Neural cell (in vitro differentiated cells): Measurements from ENCODE around the gene SYP. TPM values are rescaled to one million over a fixed set of nuclear protein-coding genes. Genes with fewer than 3 reads are reported as not detected.

ENCODE experiments used
- H2AFZ ChIP-seq: fragments of 200-600, 300-800 bp; sonication (generic), shearing (Covaris generic); 2 replicates; pipeline ENCODE4 v1.6.0; 2014; ENCODE audit warnings: low read depth, mild to moderate bottlenecking, antibody characterized with exemption, low read length, moderate library complexity
- H3F3A ChIP-seq: fragments of 200-600 bp; shearing (Covaris generic); 2 replicates; pipeline ENCODE4 v1.6.1; 2016; ENCODE audit warnings: mild to moderate bottlenecking, moderate library complexity, mixed read lengths, antibody characterized with exemption, low read length; ENCODE audit not compliant: insufficient read depth, poor library complexity, severe bottlenecking
- H3K27ac ChIP-seq: fragments of 200-600, 300-800 bp; sonication (generic), shearing (Covaris generic); 2 replicates; pipeline ENCODE4 v1.5.1; 2014; ENCODE audit warnings: mild to moderate bottlenecking, low read length, moderate library complexity
- H3K27me3 ChIP-seq: fragments of 300-800, 200-600 bp; sonication (generic), shearing (Covaris generic); 2 replicates; pipeline ENCODE4 v1.6.0; 2014; ENCODE audit warnings: mild to moderate bottlenecking, low read depth, low read length, moderate library complexity; ENCODE audit not compliant: insufficient read depth
- H3K36me3 ChIP-seq: fragments of 300-800, 200-600 bp; sonication (generic), shearing (Covaris generic); 2 replicates; pipeline ENCODE4 v1.5.1; 2014; ENCODE audit warnings: mild to moderate bottlenecking, antibody characterized with exemption, low read length, moderate library complexity; ENCODE audit not compliant: insufficient read depth
- H3K4me2 ChIP-seq: fragments of 300-800, 200-600 bp; sonication (generic), shearing (Covaris generic); 2 replicates; pipeline ENCODE4 v1.6.0; 2014; ENCODE audit warnings: mild to moderate bottlenecking, low read length
- H3K4me3 ChIP-seq: fragments of 300-800, 200-600 bp; sonication (generic), shearing (Covaris generic); 2 replicates; pipeline ENCODE4 v1.5.1; 2014; ENCODE audit warnings: mild to moderate bottlenecking, low read length, moderate library complexity
- H3K79me2 ChIP-seq: fragments of 200-600 bp; shearing (Covaris generic); replicated peaks from 2 replicates; pipeline ENCODE4 v1.6.0; 2014; ENCODE audit warnings: mild to moderate bottlenecking, low read length, moderate library complexity; ENCODE audit not compliant: insufficient read depth
- H3K9ac ChIP-seq: fragments of 300-800, 200-600 bp; sonication (generic), shearing (Covaris generic); 2 replicates; pipeline ENCODE4 v1.6.1; 2016; ENCODE audit warnings: mild to moderate bottlenecking, low read length, mixed read lengths
- H3K9me2 ChIP-seq: fragments of 200-600 bp; shearing (Covaris generic); 2 replicates; pipeline ENCODE4 v1.6.1; 2016; ENCODE audit warnings: mild to moderate bottlenecking, low read length, mixed read lengths; ENCODE audit not compliant: insufficient read depth
- H3K9me3 ChIP-seq: fragments of 200-600, 300-800 bp; sonication (generic), shearing (Covaris generic); 2 replicates; pipeline ENCODE4 v1.6.1; 2016; ENCODE audit warnings: mild to moderate bottlenecking, mixed run types, low read length, moderate library complexity, mixed read lengths
- H4K20me1 ChIP-seq: fragments of 200-600 bp; shearing (Covaris generic); 2 replicates; pipeline ENCODE4 v1.6.1; 2016; ENCODE audit warnings: mild to moderate bottlenecking, mixed run types; ENCODE audit not compliant: insufficient read depth
- EP300 ChIP-seq: fragments of 450-650 bp; conservative IDR thresholded peaks from 2 replicates; pipeline ENCODE4 v1.6.1; 2014; ENCODE audit warnings: antibody characterized with exemption, mild to moderate bottlenecking, moderate library complexity; ENCODE audit not compliant: poor library complexity, severe bottlenecking
- EZH2 ChIP-seq: fragments of 200-600, 300-800 bp; shearing (Covaris generic), sonication (generic); IDR thresholded peaks from 2 replicates; pipeline ENCODE4 v1.6.1; 2014; ENCODE audit warnings: antibody characterized with exemption, low read length, borderline replicate concordance, mild to moderate bottlenecking; ENCODE audit not compliant: insufficient read depth, poor library complexity, severe bottlenecking
- MXI1 ChIP-seq: fragments of 450-650 bp; conservative IDR thresholded peaks from 2 replicates; pipeline ENCODE4 v1.6.1; 2014; ENCODE audit warnings: antibody characterized with exemption, mild to moderate bottlenecking; ENCODE audit not compliant: poor library complexity, severe bottlenecking
- POLR2AphosphoS5 ChIP-seq: IDR thresholded peaks from 2 replicates; pipeline ENCODE4 v1.6.1; 2012
- RAD21 ChIP-seq: fragments of 450-650 bp; conservative IDR thresholded peaks from 2 replicates; pipeline ENCODE4 v1.6.1; 2014; ENCODE audit warnings: antibody characterized with exemption, mild to moderate bottlenecking, moderate library complexity
- SMC3 ChIP-seq: fragments of 450-650 bp; conservative IDR thresholded peaks from 2 replicates; pipeline ENCODE4 v1.6.1; 2014; ENCODE audit warnings: antibody characterized with exemption, mild to moderate bottlenecking, moderate library complexity; ENCODE audit not compliant: poor library complexity
- TAF1 ChIP-seq: IDR thresholded peaks from 2 replicates; pipeline ENCODE4 v1.6.1; 2012; ENCODE audit warnings: low read depth
- polyA plus RNA-seq: library from polyadenylated mRNA; depleted of rRNA; stranded (reverse); fragments of >200 nt; gene quantifications from 2 replicates; pipeline ENCODE4 v1.2.3, GENCODE V29; 2014
- TF ChIP-seq, protein P1 (sequence below): fragments of 450-650 bp; IDR thresholded peaks from 2 replicates; pipeline ENCODE4 v1.5.1; 2014; ENCODE audit warnings: antibody characterized with exemption, mild to moderate bottlenecking, moderate library complexity; ENCODE audit not compliant: poor library complexity, severe bottlenecking
- TF ChIP-seq, protein P2 (sequence below): IDR thresholded peaks from 2 replicates; pipeline ENCODE4 v1.6.1; 2012; ENCODE audit warnings: borderline replicate concordance

The SYP gene
- polyA plus RNA-seq, 1 donor from 2014 or later, result 240 TPM

DNA sequence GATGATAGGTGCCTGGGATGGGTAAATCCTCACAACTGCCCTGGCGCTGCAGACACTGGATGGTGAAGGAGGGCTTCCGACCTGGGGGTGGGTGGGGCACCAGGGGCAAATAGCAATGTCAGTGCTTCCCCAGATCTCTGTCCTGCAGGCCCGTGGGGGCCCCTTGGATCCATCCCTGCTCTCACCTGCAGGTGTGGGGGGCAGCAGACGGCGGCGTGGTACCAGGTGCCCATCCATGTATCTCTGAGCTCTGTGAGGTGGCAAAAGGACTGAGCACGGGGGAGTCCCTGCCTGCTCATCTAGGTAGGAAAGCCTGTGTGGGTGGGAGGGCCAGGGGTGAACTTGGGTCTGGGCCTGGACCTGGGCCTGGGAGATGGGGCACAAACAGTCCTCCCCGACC lies 6.5 kb upstream of the SYP start:
- TF ChIP-seq POLR2AphosphoS5 (no peak), EZH2 (no peak), RAD21 (no peak), EP300 (no peak), SMC3 (no peak), MXI1 (no peak), TAF1 (no peak)
- TF ChIP-seq, protein P1, sequence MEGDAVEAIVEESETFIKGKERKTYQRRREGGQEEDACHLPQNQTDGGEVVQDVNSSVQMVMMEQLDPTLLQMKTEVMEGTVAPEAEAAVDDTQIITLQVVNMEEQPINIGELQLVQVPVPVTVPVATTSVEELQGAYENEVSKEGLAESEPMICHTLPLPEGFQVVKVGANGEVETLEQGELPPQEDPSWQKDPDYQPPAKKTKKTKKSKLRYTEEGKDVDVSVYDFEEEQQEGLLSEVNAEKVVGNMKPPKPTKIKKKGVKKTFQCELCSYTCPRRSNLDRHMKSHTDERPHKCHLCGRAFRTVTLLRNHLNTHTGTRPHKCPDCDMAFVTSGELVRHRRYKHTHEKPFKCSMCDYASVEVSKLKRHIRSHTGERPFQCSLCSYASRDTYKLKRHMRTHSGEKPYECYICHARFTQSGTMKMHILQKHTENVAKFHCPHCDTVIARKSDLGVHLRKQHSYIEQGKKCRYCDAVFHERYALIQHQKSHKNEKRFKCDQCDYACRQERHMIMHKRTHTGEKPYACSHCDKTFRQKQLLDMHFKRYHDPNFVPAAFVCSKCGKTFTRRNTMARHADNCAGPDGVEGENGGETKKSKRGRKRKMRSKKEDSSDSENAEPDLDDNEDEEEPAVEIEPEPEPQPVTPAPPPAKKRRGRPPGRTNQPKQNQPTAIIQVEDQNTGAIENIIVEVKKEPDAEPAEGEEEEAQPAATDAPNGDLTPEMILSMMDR, result no peak
- TF ChIP-seq, protein P2, sequence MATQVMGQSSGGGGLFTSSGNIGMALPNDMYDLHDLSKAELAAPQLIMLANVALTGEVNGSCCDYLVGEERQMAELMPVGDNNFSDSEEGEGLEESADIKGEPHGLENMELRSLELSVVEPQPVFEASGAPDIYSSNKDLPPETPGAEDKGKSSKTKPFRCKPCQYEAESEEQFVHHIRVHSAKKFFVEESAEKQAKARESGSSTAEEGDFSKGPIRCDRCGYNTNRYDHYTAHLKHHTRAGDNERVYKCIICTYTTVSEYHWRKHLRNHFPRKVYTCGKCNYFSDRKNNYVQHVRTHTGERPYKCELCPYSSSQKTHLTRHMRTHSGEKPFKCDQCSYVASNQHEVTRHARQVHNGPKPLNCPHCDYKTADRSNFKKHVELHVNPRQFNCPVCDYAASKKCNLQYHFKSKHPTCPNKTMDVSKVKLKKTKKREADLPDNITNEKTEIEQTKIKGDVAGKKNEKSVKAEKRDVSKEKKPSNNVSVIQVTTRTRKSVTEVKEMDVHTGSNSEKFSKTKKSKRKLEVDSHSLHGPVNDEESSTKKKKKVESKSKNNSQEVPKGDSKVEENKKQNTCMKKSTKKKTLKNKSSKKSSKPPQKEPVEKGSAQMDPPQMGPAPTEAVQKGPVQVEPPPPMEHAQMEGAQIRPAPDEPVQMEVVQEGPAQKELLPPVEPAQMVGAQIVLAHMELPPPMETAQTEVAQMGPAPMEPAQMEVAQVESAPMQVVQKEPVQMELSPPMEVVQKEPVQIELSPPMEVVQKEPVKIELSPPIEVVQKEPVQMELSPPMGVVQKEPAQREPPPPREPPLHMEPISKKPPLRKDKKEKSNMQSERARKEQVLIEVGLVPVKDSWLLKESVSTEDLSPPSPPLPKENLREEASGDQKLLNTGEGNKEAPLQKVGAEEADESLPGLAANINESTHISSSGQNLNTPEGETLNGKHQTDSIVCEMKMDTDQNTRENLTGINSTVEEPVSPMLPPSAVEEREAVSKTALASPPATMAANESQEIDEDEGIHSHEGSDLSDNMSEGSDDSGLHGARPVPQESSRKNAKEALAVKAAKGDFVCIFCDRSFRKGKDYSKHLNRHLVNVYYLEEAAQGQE, result no peak
- Histone ChIP-seq H3K36me3 (no peaks in the 10 kb centered on the region), H3F3A (no peaks in the 10 kb centered on the region), H3K4me3 (no peak overlapping the region), H3K9me2 (no peaks in the 10 kb centered on the region), H3K9ac (no peak overlapping the region), H3K4me2 (no peak overlapping the region), H3K9me3 (no peaks in the 10 kb centered on the region), H3K27ac (no peak overlapping the region), H4K20me1 (no peaks in the 10 kb centered on the region), H2AFZ (no peak overlapping the region), H3K27me3 (no peaks in the 10 kb centered on the region), H3K79me2 (no peaks in the 10 kb centered on the region)

DNA sequence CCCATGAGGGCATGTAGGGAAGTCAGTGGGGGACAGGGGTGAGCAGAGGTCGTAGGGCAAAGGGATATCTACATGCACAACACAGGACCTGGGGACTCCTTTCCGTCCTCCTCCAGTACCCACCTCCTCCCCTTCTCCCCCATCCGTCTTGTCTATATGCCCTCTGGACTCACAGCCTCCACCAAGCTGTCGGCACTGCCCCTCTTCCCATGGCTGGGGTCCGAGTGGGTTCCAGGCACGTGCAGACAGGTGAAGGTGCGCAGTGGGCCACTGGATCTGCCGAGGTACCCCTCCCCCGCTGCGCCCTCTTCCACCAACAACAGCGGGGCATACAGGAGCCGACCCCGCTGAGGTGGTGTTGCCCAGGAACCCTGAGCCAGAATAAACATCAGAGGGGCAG lies 5.5 kb upstream of the SYP start:
- no peak overlapping the region for H3K4me2 ChIP-seq
- no peaks in the 10 kb centered on the region for H3F3A ChIP-seq
- H3K4me3 ChIP-seq, result no peak overlapping the region
- no peaks in the 10 kb centered on the region for H3K79me2 ChIP-seq
- H3K36me3 ChIP-seq, result no peaks in the 10 kb centered on the region
- H3K9me2 ChIP-seq, result no peaks in the 10 kb centered on the region
- TF ChIP-seq SMC3 (no peak), RAD21 (no peak), EP300 (no peak), MXI1 (no peak), TAF1 (no peak), EZH2 (no peak), POLR2AphosphoS5 (no peak)
- TF ChIP-seq, protein P2, result no peak
- TF ChIP-seq, protein P1, result no peak
- H3K27ac ChIP-seq, result no peak overlapping the region
- H2AFZ ChIP-seq, result no peak overlapping the region
- no peak overlapping the region for H3K9ac ChIP-seq
- H3K27me3 ChIP-seq, result no peaks in the 10 kb centered on the region
- no peaks in the 10 kb centered on the region for H3K9me3 ChIP-seq
- no peaks in the 10 kb centered on the region for H4K20me1 ChIP-seq
